IMR-90 (cell line): ENCODE data around the gene PYY.

ENCODE experiments used
- BHLHE40 ChIP-seq: fragments of 150-350 bp; IDR thresholded peaks from 2 replicates; pipeline ENCODE4 v1.6.1; 2016; ENCODE audit warnings: mild to moderate bottlenecking, low read depth, low read length
- CEBPB ChIP-seq: IDR thresholded peaks from 2 replicates; pipeline ENCODE4 v1.6.1; 2012; ENCODE audit warnings: low read depth, low read length, improper control_type of control experiment
- CTCF ChIP-seq: conservative IDR thresholded peaks from 2 replicates; pipeline ENCODE4 v1.5.1; 2012; ENCODE audit warnings: mild to moderate bottlenecking, low read depth, low read length, improper control_type of control experiment
- FOS ChIP-seq: fragments of 150-350 bp; IDR thresholded peaks from 2 replicates; pipeline ENCODE4 v1.6.1; 2016; ENCODE audit warnings: low read depth, low read length
- MAFK ChIP-seq: IDR thresholded peaks from 2 replicates; pipeline ENCODE4 v1.6.1; 2012; ENCODE audit warnings: low read depth, low read length, improper control_type of control experiment
- MXI1 ChIP-seq: IDR thresholded peaks from 2 replicates; pipeline ENCODE4 v1.6.1; 2012; ENCODE audit warnings: low read depth, mild to moderate bottlenecking, low read length, moderate library complexity, borderline replicate concordance
- NFE2L2 ChIP-seq: fragments of 150-350 bp; IDR thresholded peaks from 2 replicates; pipeline ENCODE4 v1.6.1; 2016; ENCODE audit warnings: low read depth, mild to moderate bottlenecking, low read length
- POLR2A ChIP-seq: IDR thresholded peaks from 2 replicates; pipeline ENCODE4 v1.6.1; 2012; ENCODE audit warnings: mild to moderate bottlenecking, low read depth, low read length
- RAD21 ChIP-seq: IDR thresholded peaks from 2 replicates; pipeline ENCODE4 v1.6.1; 2012; ENCODE audit warnings: low read length, improper control_type of control experiment
- RCOR1 ChIP-seq: IDR thresholded peaks from 2 replicates; pipeline ENCODE4 v1.6.1; 2012; ENCODE audit warnings: mild to moderate bottlenecking, low read length, improper control_type of control experiment; ENCODE audit not compliant: insufficient replicate concordance
- RFX5 ChIP-seq: IDR thresholded peaks from 2 replicates; pipeline ENCODE4 v1.8.0; 2012; ENCODE audit warnings: low read depth, mild to moderate bottlenecking, low read length, moderate library complexity
- SMC3 ChIP-seq: fragments of 150-350 bp; IDR thresholded peaks from 2 replicates; pipeline ENCODE4 v1.6.1; 2016; ENCODE audit warnings: low read depth, mild to moderate bottlenecking, antibody characterized with exemption, low read length, moderate library complexity
- TF ChIP-seq, protein P1 (sequence below): fragments of 150-350 bp; IDR thresholded peaks from 2 replicates; pipeline ENCODE4 v1.6.1; 2017; ENCODE audit warnings: mild to moderate bottlenecking, antibody characterized with exemption, low read length, low read depth
- TF ChIP-seq, protein P2 (sequence below): fragments of 150-350 bp; IDR thresholded peaks from 2 replicates; pipeline ENCODE4 v1.6.1; 2016; ENCODE audit warnings: low read depth, mild to moderate bottlenecking, low read length, moderate library complexity, borderline replicate concordance

GRCh38 chr17:43988301-43988700 is 34.6 kb upstream of the PYY start:
- TF ChIP-seq POLR2A = no peak
- TF ChIP-seq RFX5 = no peak
- no peak for TF ChIP-seq RCOR1
- TF ChIP-seq, protein P1, sequence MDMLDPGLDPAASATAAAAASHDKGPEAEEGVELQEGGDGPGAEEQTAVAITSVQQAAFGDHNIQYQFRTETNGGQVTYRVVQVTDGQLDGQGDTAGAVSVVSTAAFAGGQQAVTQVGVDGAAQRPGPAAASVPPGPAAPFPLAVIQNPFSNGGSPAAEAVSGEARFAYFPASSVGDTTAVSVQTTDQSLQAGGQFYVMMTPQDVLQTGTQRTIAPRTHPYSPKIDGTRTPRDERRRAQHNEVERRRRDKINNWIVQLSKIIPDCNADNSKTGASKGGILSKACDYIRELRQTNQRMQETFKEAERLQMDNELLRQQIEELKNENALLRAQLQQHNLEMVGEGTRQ = no peak
- no peak for TF ChIP-seq CTCF
- TF ChIP-seq FOS = no peak
- no peak for TF ChIP-seq CEBPB
- TF ChIP-seq, protein P2, sequence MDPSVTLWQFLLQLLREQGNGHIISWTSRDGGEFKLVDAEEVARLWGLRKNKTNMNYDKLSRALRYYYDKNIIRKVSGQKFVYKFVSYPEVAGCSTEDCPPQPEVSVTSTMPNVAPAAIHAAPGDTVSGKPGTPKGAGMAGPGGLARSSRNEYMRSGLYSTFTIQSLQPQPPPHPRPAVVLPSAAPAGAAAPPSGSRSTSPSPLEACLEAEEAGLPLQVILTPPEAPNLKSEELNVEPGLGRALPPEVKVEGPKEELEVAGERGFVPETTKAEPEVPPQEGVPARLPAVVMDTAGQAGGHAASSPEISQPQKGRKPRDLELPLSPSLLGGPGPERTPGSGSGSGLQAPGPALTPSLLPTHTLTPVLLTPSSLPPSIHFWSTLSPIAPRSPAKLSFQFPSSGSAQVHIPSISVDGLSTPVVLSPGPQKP = no peak
- TF ChIP-seq BHLHE40 = no peak
- no peak for TF ChIP-seq SMC3
- no peak for TF ChIP-seq MXI1
- no peak for TF ChIP-seq MAFK
- TF ChIP-seq RAD21 = no peak
- TF ChIP-seq NFE2L2 = no peak
